Stimulated activated CD8-positive, alpha-beta memory T cell treated with anti-CD3 and anti-CD28 coated beads, Interleukin-7, amount 100 ng/mL, for 24 hours (primary cell): ENCODE results near the gene ACVR1B.
"Not testable (repeated sequence)": the region's sequence is repeated elsewhere in the genome, so short reads cannot be mapped to it uniquely, and the experiment has no call there.

ENCODE experiments used
- DNase-seq: peaks from one replicate; pipeline ENCODE4 v3.0.0-alpha.2; 2020; ENCODE audit warnings: low read depth

ACVR1B gene

DNA sequence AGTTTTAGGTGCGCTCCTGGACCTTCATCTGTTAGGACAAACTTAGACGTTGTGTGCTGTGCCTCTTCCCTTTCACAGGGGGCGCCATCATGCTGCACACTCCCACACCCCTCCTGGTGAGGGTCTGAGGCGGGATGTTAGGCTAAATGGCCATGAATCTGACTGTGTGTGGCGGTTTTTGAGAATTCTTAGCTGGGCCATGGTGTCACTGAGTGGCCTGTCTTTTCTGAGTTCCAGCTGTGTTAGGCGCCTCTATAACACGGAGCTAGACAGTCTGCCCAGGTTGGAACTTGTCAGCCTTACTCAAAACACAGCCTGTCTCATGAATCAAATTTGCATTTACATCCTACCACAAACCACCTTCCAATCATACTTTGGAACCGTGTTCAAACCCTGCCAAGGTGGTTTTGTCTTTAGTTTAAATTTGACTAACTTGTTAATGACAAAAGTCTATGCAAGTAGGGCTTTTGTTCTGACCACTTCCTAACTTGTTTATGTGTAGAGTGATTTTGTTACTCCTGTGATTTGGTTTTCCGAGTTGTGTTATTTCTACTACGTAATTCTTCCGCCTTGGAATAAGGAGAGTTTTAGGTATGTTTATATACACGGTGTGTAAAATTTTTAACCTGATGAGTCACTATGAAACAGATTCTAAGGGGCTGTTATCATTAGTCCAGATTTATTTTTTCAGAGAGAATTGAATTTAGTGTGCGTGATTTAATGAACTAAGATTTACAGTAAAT, 19.6 kb downstream of the ACVR1B start:
- DNase-seq: no peak

DNA sequence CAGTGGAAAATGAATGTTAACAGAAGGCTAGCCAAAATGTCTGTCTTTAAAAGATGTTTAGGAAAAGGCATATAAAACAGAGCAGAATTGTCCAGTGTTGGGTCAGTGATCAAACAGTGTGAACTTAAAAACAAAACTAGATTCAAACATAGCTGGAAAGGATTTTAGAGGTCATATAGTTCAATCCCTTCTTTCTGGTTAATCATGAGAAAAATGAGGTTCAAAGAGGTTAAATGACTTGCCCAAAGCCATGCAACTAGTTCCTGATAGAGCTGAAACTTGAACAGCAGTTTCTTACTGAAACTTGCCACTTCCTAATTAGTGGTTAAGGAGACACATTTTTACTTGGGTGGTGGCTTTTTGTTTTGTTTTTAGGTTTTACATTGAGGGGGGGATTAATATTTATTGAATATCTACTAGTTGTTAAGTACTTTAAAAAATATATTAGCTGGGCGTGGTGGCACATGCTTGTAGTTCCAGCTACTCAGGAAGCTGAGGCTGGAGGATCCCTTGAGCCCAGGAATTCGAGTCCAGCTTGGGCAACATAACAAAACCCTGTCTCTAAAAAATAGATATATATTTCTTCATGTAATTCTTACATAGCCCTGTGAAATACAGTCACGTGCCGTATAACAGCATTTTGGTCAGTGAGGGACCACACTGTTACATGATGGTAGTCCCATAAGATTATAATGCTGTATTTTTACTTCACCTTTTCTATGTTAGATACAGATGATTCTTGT, 20.4 kb downstream of the ACVR1B start:
- no peak for DNase-seq

DNA sequence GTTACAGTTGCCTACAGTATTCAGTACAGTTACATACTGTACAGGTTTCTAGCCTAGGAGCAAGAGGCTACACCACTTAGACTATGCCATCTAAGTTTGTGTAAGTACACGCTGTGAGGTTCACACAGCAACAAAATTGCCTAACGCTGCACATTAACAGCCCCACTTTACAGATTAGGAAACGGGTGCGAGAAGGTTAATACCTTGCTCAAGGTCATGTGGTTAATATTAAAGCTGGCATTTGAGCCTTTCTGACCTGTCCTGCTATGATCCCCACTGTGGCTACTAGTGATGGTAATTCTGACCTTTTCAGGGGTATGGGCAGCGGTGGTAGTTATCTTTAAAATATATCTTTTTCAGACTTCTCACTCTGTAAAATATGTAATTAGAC, 20.9 kb downstream of the ACVR1B start:
- no peak for DNase-seq

DNA sequence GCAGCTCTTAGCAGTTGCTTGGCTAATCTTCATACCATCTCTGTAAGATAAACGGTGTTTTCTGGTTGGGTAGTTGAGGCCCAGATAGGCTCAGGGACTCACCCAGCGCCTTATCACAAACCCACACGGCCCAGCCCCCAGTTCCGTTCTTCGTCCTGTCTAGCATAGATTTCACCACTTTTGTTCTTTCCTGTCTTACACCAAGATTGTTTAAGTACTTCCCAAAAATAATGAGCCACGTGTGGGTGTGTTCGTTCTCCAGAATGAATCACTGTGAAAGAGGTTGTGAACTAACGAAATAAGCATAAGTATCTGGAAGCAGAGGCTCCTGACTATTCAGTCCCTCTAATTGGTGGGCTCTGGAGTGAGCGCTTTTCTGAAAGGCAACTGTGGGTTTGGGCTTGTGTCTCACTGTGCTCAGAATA, 21.4 kb downstream of the ACVR1B start:
- peak; percentile 37 for DNase-seq

DNA sequence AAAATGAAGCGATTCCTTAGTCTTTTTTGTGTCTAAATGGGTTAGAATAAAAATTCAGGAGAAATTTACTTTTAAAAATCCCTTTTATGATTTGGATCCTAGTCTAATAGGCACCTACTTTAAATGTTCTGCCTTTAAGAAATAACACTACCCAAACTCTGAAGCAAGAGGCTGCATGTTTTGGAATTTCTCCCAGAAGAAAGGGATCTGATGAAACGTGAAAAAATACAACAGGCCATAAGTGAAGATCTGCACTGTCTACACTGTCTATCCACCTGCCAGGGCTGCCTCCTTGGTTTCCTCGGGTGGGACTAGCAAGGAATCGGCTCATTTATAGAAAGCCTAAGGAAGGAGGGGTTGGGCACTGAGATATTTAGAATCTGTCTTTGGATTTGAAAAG, 22.1 kb downstream of the ACVR1B start:
- no peak for DNase-seq

DNA sequence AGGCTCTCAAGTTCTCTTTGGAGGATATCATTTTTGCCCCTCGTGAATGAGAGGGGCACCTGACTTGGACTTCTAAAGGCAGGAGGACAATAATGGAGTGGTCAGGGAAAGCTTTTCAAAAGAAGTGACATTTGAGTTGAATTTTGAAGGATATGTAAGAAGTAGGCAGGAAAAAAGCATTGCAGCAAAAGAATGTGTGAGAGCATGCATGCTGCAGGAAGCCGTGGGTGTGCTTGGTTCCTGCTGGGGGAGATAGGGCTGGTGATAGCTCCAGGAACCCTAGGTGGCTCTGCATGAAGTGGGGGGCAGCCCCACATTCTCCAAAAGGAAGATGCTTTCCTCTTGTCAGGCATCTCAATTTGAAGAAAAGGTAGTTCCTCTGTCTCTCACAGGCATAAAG, 23.1 kb downstream of the ACVR1B start:
- no peak for DNase-seq

DNA sequence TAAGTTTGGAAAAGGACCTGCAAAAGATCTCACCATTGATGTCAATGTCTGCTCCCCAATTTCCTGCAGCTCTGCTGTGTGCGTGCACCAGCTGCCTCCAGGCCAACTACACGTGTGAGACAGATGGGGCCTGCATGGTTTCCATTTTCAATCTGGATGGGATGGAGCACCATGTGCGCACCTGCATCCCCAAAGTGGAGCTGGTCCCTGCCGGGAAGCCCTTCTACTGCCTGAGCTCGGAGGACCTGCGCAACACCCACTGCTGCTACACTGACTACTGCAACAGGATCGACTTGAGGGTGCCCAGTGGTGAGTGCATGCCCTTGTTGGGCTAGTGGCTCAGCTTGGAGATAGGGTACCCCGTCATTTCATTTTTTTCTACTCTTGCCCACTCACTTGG, 23.7 kb downstream of the ACVR1B start:
- no peak for DNase-seq

DNA sequence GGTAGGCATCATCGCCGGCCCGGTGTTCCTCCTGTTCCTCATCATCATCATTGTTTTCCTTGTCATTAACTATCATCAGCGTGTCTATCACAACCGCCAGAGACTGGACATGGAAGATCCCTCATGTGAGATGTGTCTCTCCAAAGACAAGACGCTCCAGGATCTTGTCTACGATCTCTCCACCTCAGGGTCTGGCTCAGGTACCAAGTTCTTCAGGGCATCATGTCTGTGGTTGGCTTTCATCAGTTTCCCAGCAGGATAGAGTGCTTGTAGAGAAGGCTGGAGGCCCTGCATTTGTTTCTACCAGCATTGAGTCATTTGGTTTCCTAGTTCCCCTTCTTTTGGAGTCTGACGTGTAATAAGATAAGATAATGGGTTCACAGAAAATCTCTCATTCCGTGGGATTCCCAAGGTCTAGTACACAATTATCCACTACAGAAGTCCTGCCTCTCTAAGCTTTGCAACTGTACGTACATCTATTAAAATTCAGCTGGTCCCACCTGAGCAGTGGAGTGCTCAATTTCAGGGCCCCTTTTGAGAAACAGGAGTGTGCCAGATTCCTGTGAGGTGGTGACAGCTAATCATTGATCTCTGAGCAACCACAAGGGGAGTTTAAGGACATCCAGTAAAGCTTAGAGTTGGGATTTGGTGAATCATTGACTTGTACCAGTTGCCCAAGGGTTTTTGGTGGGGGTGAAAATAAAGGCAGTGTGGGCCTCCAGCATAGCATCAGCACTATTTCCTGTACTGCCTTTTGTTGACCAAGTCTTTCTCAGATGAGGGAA, 25.1 kb downstream of the ACVR1B start:
- DNase-seq: no peak

DNA sequence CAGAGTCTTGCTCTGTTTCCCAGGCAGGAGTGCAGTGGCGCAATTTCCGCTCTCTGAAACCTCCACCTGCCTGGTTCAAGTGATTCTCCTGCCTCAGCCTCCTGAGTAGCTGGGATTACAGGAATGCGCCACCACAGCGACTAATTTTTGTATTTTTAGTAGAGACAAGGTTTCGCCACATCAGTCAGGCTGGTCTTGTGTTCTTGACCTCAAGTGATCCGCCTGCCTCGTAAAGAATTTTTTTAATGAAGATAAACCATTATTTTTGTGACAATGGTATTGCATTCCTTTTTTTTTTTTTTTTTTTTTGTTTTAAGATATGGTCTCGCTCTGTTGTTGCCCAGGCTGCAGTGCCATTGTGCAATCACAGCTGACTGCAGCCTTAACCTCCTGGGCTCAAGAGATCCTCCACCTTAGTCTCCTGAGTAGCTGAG, 25.8 kb downstream of the ACVR1B start:
- DNase-seq: no peak

DNA sequence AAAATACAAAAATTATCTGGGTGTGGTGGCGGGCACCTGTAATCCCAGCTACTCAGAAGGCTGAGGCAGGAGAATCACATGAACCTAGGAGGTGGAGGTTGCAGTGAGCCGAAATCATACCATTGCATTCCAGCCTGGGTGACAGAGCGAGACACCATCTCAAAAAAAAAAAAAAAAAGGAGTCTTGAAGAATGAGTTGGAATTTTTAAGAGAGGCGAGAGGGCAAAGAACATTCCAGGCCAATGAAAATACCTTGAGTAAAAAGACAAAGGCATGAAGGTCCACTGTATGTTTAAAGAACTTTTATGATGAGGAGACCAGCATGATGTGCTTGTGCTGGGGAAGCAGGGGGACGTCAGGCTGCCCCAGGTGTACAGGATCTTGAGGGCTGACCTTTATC, 27.8 kb downstream of the ACVR1B start:
- not testable (repeated sequence) for DNase-seq

DNA sequence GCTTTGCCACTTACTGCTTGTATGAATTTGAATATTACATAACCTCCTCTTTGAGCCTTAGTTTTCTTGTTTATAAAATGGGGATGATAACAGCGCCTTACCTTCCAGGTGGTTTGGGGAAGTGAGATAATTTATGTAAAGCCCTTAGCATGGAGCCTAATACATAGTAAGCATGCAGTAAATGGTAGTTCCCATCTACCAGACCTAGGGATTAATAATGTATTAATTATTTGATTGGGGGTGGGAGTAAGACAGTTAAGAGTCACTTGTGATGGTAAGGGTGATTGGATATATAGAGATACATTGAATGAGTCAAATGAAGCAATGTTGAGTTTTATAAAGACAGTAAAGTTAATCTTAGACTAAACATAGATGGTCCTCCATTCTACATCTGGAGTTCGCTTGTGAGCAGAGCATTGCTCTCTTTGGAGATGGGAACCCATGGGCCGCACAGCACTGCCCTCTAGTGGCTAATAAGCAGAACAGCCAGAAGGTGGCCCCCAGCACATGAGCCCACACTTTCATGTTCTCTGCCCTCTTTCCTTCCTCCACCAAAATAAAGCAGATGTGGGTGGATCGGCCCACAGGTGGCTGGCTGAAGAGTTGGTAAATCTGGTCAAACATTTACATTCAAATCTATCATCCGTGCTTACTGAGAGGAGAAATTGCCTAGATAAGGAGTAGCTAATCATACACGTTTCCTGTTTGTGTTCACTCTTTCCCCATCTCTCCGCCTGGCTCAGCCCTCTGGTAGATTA, 28.7 kb downstream of the ACVR1B start:
- DNase-seq: peak; percentile 26

DNA sequence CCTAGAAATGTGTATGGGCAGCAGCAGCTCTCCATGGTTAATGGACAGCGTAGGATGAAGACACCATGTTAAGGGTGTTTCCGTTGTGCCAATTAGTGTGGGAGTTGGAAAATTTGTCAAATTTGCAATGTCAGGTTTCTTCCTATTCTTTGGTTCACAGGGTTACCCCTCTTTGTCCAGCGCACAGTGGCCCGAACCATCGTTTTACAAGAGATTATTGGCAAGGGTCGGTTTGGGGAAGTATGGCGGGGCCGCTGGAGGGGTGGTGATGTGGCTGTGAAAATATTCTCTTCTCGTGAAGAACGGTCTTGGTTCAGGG, 29.3 kb downstream of the ACVR1B start:
- DNase-seq: no peak

DNA sequence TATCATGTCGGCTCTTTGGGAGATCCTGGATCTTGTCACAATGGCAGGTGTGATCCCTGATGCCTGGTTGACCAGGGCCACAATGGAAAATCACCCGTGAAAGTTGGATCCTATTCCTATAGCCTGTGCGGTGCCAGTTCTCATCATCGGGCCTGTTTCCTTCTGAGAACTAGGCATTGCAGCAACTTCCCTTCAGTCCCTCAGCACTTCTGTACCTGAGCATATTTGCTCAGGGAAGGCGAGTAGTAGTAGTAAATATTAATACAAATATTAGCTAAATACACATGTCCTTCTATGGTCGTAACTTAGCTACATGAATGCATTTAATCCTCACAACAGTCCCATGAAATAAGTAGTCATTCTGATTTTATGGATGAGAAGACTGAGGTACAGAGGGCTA, 33.2 kb downstream of the ACVR1B start:
- no peak for DNase-seq

DNA sequence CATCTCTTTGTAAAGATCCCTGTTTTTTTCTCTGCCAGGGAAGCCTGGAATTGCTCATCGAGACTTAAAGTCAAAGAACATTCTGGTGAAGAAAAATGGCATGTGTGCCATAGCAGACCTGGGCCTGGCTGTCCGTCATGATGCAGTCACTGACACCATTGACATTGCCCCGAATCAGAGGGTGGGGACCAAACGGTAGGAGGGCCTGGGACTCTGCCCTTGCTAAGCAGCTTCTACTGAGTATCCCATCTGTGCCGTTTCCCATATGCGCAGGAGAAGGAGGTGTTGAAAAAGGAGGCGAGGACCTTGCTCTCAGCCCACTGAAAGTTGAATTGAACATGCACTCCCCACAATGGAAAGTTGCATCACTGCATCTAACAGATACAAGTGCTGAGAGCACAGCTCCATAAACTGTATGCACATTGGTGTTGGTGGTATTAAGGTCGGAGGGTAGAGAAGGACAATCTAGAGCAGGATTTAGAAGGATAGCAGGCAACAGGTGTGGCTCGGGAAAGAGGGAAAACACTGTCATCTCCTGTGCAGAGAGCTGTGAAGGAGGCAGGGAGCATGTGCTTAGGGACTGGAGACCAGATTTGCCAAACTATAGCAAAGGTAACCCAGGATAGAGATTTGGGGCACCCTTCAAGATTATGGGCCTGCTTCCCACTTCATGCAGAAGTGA, 33.8 kb downstream of the ACVR1B start:
- no peak for DNase-seq

DNA sequence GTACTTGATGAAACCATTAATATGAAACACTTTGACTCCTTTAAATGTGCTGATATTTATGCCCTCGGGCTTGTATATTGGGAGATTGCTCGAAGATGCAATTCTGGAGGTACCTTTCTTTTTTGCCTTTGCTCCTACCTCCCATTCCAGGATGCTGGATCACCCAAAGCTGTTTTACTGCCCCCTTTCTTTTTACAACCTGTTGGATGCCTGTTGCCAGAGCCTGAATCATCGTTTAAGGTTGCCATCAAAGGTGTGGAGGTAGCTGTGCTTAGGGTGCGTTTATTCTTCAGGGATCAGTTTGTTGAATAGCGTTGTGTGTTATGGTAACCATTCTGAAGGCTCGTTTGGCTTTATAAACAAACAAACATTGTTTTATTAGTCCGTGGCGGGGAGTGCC, 35.3 kb downstream of the ACVR1B start:
- DNase-seq: no peak

DNA sequence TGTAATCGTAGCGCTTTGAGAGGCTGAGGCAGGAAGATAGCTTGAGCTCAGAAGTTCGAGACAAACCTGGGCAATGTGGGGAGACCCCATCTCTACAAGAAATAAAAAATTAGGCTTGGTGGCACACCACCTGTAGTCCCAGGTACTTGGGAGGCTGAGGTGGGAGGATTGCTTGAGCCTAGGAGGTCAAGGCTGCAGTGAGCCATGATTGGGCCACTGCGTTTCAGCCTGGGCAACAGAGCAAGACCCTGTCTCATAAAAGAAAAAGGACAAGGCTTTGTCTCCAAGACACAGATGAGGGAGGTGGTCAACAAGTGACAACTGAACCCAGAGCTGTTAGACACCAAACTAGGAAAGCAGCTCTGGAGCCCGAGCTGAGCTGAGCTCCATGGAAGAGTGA, 40.7 kb downstream of the ACVR1B start:
- DNase-seq: no peak

DNA sequence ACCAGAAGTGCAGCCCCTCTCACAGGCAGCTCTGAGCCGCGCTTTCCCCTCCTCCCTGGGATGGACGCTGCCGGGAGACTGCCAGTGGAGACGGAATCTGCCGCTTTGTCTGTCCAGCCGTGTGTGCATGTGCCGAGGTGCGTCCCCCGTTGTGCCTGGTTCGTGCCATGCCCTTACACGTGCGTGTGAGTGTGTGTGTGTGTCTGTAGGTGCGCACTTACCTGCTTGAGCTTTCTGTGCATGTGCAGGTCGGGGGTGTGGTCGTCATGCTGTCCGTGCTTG, 43.0 kb downstream of the ACVR1B start:
- DNase-seq: no peak

DNA sequence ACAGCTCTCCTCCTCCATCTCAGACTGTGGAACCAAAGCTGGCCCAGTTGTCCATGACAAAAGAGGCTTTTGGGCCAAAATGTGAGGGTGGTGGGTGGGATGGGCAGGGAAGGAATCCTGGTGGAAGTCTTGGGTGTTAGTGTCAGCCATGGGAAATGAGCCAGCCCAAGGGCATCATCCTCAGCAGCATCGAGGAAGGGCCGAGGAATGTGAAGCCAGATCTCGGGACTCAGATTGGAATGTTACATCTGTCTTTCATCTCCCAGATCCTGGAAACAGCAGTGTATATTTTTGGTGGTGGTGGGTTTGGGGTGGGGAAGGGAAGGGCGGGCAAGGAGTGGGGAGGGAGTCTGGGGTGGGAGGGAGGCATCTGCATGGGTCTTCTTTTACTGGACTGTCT, 43.5 kb downstream of the ACVR1B start:
- DNase-seq: no peak

DNA sequence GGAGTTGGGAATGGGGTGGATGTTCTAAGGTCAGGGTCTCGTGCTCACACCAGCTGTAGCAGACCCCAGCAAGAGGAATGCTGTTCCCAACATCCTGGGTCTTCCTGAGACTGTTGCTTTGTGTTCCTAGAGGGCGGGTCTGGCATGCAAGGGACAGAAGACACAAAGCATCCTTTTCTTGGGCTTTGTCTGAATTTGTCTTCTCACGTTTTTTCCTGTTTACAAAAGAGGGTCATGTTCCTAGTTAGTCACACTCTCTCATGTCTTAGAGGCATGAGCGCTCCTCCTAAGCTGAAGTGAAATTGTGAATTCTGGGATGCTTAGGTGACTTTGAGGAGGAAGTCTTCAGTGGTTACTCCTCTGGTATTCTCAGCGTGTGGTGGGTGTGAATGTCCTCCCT, 45.6 kb downstream of the ACVR1B start:
- no peak for DNase-seq

DNA sequence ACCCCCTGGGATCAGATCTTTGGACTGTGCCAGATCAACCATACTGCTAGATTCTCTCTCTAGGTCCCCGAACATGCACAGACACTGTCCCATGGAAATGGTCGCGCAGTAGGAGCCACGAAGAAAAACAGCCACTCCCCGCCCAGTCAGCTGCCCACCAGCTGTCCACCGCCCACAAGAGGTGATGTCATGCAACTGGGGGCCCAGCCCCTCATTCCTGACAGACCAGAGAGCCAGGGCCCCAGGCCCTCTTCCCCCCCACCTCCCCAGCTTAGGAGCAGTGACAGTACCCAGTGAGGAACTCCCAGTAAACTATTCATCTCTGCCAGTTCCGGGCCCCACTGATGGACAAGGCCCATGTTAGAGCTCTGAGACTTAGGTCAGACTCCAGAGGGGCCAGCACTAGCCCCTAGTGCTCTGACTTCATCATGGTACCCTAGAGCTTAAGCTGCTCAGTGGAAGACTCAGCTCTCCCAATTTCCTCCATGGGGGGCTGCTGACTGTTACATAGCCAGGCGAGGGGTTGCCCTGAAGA, 51.6 kb downstream of the ACVR1B start:
- no peak for DNase-seq

DNA sequence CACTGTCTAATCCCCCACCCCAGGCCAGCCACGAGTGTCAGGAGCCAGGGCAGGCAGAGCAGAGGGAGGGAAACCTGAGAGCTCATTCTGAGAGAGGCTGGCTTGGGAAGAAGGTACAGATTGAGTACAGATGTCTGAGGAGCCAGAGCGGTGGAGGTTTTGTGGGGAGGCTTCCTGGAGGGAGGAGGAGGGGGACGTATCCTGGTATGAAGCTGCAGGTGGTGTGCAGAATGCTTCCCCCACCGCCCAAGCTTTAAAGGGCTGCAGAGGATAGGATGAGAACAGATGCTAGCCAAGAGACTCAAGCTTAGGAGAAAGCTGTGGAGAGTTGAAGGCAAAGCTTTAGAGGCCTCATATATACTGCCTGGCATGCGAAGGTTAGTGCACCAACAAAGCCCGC, 52.1 kb downstream of the ACVR1B start:
- no peak for DNase-seq
